Pancreas (tissue), 10 donors: ENCODE measurements around the gene GALNT9. TPM values are rescaled to one million over a fixed set of nuclear protein-coding genes. Genes with fewer than 3 reads are reported as not detected.

Experiments used
- ATAC-seq, 4 donors: fragments of 200-7000 bp; cut with Tn5 transposase; one replicate each; pipeline versions ENCODE4 v1.8.0 to v1.9.1; 2020; ENCODE audit warnings: mild to moderate bottlenecking in 4 of 4, moderate library complexity in 4 of 4
- DNase-seq, 6 donors: peaks; one replicate each; pipeline ENCODE4 v3.0.0-alpha.2; 2020
- FAIRE-seq: peaks from 2 replicates; lab custom pipeline; 2012; peaks lifted over from hg19 to GRCh38; lab: Jason Lieb, UNC
- H3K27ac ChIP-seq, 4 donors: fragments of 200-600 bp; sonication (generic); 1 replicate in 3 of 4; 2 replicates in 1 of 4; pipeline versions ENCODE4 v1.5.0 to v1.8.0; 2020
- H3K27me3 ChIP-seq, 4 donors: fragments of 200-600 bp; one replicate each; pipeline ENCODE4 v1.8.0; 2021
- H3K36me3 ChIP-seq, 3 donors: fragments of 200-600 bp; sonication (generic) in 1 of 3; one replicate each; pipeline versions ENCODE4 v1.5.0 to v1.8.0; 2020 to 2021
- H3K4me1 ChIP-seq, 3 donors: fragments of 200-600 bp; one replicate each; pipeline ENCODE4 v1.8.0; 2021
- H3K4me3 ChIP-seq, 4 donors: fragments of 200-600 bp; sonication (generic) in 2 of 4; one replicate each; pipeline versions ENCODE4 v1.5.0 to v1.8.0; 2020 to 2021
- H3K9me3 ChIP-seq, 4 donors: fragments of 200-600 bp; one replicate each; pipeline ENCODE4 v1.8.0; 2021
- WGBS, 2 donors: extraction: QIAGEN DNeasy Blood & Tissue Kit; methylation state at CpG; one replicate each; pipeline ENCODE4 v1.1.7; 2013; 5-methylcytosine and 5-hydroxymethylcytosine counted together
- intact Hi-C, 3 donors: fragments of 100-400 bp; cut with DNase I; formaldehyde crosslinking; loops; one replicate each; pipeline versions ENCODE4 v1.11.1 to v1.14.2; 2022
- polyA plus RNA-seq, 2 donors: library from polyadenylated mRNA; stranded (reverse); fragments of 200-250 nt; gene quantifications; one replicate each; pipeline ENCODE4 v1.2.3, GENCODE V29; 2013
- total RNA-seq, 6 donors: library from RNA; stranded (reverse); fragmentation: NEBNext Ultra II Directional in 4 of 6; extraction: Animal tissue kit (Norgen Biotek cat#: 25700) in 4 of 6; gene quantifications; one replicate each; pipeline versions ENCODE4 v1.2.1 to v1.2.4, GENCODE V29; 2021 to 2023
- TF ChIP-seq, protein P1 (sequence below), 4 donors: fragments of 200-600 bp; sonication (generic) in 3 of 4; IDR thresholded peaks; one replicate each; pipeline versions ENCODE4 v1.5.0 to v1.8.0; 2021; ENCODE audit warnings: antibody characterized with exemption in 4 of 4
- donor health status: healthy with polysubstance abuse.
- donor health status: DM: no; HTN: no; CAD: no; lungs with moderate emphysema.
- donor health status: DM: no; HTN: no; CAD: no.
- donor health status: control.
- donor health status: control.
- donor health status: Bipolar disorder and iron deficiency.
- donor health status: DM: yes; HTN: yes; CAD: no.
- donor health status: DM: no; HTN: no; CAD: no.
- donor health status: DM: no; HTN: no; CAD: no.
- donor health status: DM: yes; HTN: yes; CAD: no.

Gene GALNT9
- total and polyA plus RNA-seq, 8 donors, result 0.09 to 0.46 (median 0.25) TPM; not detected in 5

DNA sequence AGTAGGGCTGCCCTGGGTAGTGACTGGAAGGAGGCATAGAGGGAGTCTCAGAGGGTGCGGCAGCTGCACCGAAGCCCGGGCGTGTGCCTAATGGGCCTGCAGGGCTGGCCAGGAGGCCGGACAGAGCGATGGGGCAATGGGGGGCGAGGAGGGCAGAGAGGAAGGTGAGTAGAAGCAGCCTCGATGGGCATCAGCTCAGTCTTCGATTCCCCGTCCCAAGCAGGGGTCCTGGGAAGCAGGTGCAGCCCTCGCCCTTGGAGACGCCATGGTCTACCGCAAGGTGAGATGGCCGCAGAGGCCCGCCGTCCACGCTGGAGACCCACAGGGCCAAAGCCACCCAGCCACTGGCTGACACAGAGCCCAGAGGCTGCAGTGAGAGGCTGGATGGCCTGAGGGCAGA lies 70.8 kb downstream of the GALNT9 start:
- intact Hi-C loops, result no loop called here
- 69 to 72% methylated on average over 17 of the region's 17 CpGs for WGBS, 2 donors
- no peaks in the 10 kb centered on the region for H3K27me3 ChIP-seq
- TF ChIP-seq, protein P1, sequence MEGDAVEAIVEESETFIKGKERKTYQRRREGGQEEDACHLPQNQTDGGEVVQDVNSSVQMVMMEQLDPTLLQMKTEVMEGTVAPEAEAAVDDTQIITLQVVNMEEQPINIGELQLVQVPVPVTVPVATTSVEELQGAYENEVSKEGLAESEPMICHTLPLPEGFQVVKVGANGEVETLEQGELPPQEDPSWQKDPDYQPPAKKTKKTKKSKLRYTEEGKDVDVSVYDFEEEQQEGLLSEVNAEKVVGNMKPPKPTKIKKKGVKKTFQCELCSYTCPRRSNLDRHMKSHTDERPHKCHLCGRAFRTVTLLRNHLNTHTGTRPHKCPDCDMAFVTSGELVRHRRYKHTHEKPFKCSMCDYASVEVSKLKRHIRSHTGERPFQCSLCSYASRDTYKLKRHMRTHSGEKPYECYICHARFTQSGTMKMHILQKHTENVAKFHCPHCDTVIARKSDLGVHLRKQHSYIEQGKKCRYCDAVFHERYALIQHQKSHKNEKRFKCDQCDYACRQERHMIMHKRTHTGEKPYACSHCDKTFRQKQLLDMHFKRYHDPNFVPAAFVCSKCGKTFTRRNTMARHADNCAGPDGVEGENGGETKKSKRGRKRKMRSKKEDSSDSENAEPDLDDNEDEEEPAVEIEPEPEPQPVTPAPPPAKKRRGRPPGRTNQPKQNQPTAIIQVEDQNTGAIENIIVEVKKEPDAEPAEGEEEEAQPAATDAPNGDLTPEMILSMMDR (IDR thresholded peaks at IDR 0.05), result no peak
- H3K36me3 ChIP-seq, result no peaks in the 10 kb centered on the region
- FAIRE-seq (no peak), DNase-seq (peak in 1 of 6 donors; percentile 57), ATAC-seq (no peak)
- H3K9me3 ChIP-seq, result no peaks in the 10 kb centered on the region
- no peak overlapping the region for H3K27ac ChIP-seq
- no peaks in the 10 kb centered on the region for H3K4me1 ChIP-seq
- H3K4me3 ChIP-seq, result no peak overlapping the region

DNA sequence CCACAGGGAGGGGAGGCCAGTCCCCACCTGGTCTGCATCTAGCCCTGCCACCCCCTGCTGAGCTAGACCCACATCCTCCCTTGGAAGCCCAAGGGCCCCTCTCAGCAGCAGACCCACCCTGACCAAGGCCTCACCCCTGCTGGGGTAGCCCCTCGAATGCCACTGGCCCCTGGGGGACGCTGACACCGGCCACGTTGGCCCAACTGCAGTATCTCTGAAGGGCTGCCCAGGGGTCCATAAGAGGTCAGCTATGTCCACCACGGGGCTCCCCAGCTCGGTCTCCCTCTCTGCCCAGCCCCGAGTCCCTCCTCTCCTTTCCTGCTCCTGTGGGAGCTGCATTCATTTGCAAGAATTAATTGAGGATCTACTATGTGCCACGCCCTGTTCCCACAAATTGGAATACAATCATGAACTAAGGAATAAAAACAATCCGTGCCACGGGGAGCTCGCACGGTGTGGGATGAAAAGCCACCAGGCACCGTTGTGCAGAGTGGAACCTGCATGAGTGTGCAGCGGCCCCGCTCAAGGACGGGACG lies 71.4 kb downstream of the GALNT9 start:
- TF ChIP-seq, protein P1 (IDR thresholded peaks at IDR 0.05), result no peak
- WGBS, 2 donors, result 74 to 81% methylated on average over 17 of the region's 17 CpGs
- ATAC-seq, result no peak
- H3K4me3 ChIP-seq, result no peak overlapping the region
- no peaks in the 10 kb centered on the region for H3K9me3 ChIP-seq
- H3K4me1 ChIP-seq, result no peaks in the 10 kb centered on the region
- no peaks in the 10 kb centered on the region for H3K36me3 ChIP-seq
- no peak overlapping the region for H3K27ac ChIP-seq
- DNase-seq, result no peak
- no peaks in the 10 kb centered on the region for H3K27me3 ChIP-seq
- no peak for FAIRE-seq
- intact Hi-C loops, result no loop called here

DNA sequence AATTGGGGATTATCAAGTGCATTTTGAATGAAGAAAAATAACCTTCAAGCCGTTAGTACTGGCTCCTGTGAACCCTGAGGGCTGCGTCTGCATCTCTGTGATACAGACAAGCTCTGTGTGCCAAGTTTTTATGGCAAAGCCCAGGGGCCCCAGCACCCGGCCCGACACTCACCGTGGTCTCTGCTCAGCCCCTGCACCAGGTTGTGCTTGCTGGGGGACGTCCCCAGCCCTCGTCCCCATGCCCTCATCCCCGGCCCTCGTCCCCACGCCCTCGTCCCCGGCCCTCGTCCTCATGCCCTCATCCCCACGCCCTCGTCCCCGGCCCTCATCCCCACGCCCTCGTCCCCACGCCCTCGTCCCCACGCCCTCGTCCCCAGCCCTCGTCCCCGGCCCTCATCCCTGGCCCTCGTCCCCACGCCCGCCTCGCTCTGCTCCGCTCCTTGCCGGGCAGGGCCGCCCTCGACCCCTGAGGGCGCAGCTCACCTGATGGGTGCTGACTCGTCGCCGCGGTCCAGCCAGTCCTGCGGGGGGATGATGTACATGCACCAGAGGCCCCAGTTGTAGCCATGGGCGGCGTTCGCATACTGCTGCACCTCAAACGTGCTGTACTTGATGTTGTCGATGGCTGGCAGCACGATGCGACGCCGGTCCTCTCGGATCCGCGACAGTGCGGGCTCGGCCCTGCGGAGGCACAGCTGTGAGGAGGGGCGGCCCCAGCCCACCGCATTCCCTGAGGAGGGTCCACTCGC lies 72.0 kb downstream of the GALNT9 start:
- WGBS, 2 donors, result 67 to 80% methylated on average over 49 to 56 of the region's 56 CpGs
- Histone ChIP-seq H3K27me3 (no peaks in the 10 kb centered on the region), H3K4me1 (no peaks in the 10 kb centered on the region), H3K9me3 (no peaks in the 10 kb centered on the region), H3K27ac (no peak overlapping the region), H3K36me3 (no peaks in the 10 kb centered on the region), H3K4me3 (no peak overlapping the region)
- TF ChIP-seq, protein P1 (IDR thresholded peaks at IDR 0.05), result no peak
- intact Hi-C loops, result no loop called here
- ATAC-seq, result no peak
- FAIRE-seq, result no peak
- peak in 1 of 6 donors; percentile 63 for DNase-seq

DNA sequence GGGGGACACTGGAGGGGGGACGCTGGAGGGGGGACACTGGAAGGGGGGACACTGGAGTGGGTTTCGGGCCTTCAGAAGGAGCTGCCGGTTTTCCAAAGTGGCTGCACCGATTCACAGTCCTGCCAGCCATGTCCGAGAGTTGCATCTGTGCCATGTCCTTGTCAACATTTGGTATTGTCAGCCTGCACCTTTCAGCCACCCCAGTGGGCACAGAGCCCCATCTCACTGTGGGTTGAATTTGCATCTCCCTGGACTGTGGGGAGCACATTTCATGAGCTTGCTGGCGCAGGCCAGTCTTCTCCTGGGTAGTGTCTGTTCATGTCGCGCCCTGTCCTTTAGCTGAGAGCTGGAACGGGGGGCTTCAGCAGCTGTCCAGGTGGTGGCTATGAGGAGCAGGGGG lies 72.7 kb downstream of the GALNT9 start:
- Histone ChIP-seq H3K36me3 (no peaks in the 10 kb centered on the region), H3K27me3 (no peaks in the 10 kb centered on the region), H3K4me1 (no peaks in the 10 kb centered on the region), H3K9me3 (no peaks in the 10 kb centered on the region), H3K4me3 (no peak overlapping the region), H3K27ac (no peak overlapping the region)
- peak in 1 of 6 donors; percentile 12 for DNase-seq
- intact Hi-C loops, result no loop called here
- FAIRE-seq, result no peak
- no peak for ATAC-seq
- TF ChIP-seq, protein P1 (IDR thresholded peaks at IDR 0.05), result no peak
- WGBS, 2 donors, result 55 to 65% methylated on average over 6 to 9 of the region's 9 CpGs

DNA sequence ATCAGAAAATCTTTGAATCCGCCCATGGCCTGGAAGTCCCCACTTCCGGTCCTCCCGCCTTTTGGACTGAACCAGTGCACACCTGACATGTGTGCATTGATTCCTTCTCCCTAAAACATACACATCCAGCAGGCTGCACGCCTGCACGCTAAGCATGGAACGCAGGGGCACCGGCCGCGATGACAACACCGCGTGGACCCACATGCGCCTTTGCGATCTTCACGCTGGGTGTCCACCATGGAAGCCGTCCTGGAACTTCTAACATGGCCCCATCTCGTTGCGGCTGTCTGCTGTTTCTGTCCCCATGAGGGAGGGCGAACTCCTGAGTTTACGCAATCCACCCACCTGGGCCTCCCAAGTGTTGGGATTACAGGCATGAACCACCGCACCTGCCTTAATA lies 73.7 kb downstream of the GALNT9 start:
- Histone ChIP-seq H3K4me1 (no peaks in the 10 kb centered on the region), H3K27ac (no peak overlapping the region), H3K9me3 (no peaks in the 10 kb centered on the region), H3K27me3 (no peaks in the 10 kb centered on the region), H3K36me3 (no peaks in the 10 kb centered on the region), H3K4me3 (no peak overlapping the region)
- ATAC-seq (no peak), FAIRE-seq (no peak), DNase-seq (peak in 2 of 6 donors; percentile 2 to 21)
- intact Hi-C loops, result no loop called here
- WGBS, 2 donors, result 71 to 77% methylated on average over 20 of the region's 20 CpGs
- TF ChIP-seq, protein P1 (IDR thresholded peaks at IDR 0.05), result no peak
